Measurements from ENCODE around the gene LRMDA. TPM values are rescaled to one million over a fixed set of nuclear protein-coding genes. Genes with fewer than 3 reads are reported as not detected.

LRMDA gene
- total RNA-seq, 1 donor from 2014 or later = 29.9 TPM

DNA sequence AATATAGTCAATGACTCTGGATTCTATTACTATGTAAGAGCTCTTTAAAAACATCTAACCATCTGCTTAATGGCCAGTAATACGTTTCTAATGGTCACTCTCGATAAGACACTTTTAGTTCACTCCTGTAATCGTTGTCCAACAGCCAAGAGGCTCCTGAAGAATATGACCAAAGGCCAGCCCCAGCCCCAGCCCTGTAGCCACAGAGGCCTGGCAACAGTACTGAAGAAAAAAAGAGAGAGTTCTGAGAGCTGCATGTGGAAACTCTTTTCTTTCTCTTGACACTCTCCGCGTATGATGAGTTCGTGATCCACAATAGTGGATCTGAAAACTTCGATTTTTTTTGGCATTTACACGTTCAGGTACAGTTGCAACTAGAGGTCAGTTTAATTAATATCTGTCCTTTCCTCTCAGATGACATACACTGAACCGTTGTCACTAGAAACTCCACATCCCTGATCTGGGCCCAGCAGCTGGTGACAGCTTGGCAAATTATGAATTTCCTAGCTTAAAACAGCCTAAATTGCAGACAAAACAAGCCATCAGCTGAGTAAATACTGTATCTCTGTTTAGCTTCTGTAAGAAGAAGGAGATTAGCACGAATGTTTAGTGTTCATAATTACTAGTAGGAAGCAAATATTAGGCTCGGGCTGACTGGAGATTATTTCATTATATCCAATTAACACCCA lies 456.7 kb downstream of the LRMDA start:
- intact Hi-C loops (cut with DNase I) = no loop called here
- ATAC-seq (no peak), DNase-seq (no peak)

DNA sequence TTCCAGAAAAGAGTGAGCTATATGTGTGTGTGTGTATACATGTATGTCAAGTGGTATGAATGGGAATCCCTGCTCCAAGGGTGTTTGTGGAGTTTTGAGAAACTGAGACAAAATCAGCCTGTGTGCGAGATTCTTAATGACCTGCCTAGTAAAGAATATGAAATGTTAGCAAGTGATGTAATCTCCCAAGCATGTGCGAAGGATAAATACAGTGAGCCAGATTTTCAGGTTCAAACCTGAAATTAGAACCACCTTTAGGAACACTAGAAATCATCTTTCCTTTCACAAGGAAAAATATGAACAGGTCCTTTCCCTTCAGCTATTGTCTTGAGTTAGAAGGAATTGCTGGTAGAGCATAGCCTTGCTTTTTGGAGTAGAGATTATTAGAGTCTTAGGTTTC lies 457.6 kb downstream of the LRMDA start:
- intact Hi-C loops (cut with DNase I) = no loop called here

More for the DNA sequence above, 456.7 kb downstream of the LRMDA start:
- Histone ChIP-seq H3K9me3 (no peaks in the 10 kb centered on the region), H3K4me1 (no peaks in the 10 kb centered on the region), H3K27ac (no peak overlapping the region), H3K36me3 (no peaks in the 10 kb centered on the region), H3K4me3 (no peak overlapping the region), H3K27me3 (ENCODE audit: low read depth) (no peaks in the 10 kb centered on the region)
- TF ChIP-seq CTCF (IDR thresholded peaks at IDR 0.05) = no peak

GRCh38 chr10:75894761-75895160 lies 463.3 kb downstream of the LRMDA start:
- TF ChIP-seq CTCF (IDR thresholded peaks at IDR 0.05) = no peak
- no peaks in the 10 kb centered on the region for H3K27me3 ChIP-seq (ENCODE audit: low read depth)
- H3K4me3 ChIP-seq = no peak overlapping the region
- peaks cover 10% of the 10 kb centered on the region for H3K4me1 ChIP-seq
- no peaks in the 10 kb centered on the region for H3K9me3 ChIP-seq
- DNase-seq = no peak
- no peak overlapping the region for H3K27ac ChIP-seq
- H3K36me3 ChIP-seq = no peaks in the 10 kb centered on the region
- no peak for ATAC-seq
- intact Hi-C loops (cut with DNase I) = no loop called here

More for the DNA sequence above, 457.6 kb downstream of the LRMDA start:
- Histone ChIP-seq H3K9me3 (no peaks in the 10 kb centered on the region), H3K27ac (no peak overlapping the region), H3K4me1 (no peaks in the 10 kb centered on the region), H3K4me3 (no peak overlapping the region), H3K27me3 (ENCODE audit: low read depth) (no peaks in the 10 kb centered on the region), H3K36me3 (no peaks in the 10 kb centered on the region)
- no peak for TF ChIP-seq CTCF (IDR thresholded peaks at IDR 0.05)
- DNase-seq = no peak
- no peak for ATAC-seq

DNA sequence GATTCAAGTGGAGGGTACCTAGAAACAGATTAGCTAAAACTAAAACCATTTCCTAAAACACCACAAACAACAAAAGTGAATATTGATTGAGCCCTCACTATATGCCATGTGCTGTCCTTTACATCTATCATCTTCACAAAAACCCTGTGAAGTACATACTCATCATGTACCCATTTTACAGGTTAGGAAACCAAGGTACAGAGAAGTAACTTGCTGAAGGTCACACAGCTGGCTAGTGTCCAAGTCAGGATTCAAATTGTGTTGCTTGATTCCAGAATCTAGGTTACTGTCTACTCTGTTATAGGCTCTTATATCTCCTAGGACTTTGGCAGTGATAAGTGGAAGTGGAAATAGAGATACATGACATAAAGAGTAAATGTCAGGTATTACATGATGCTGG lies 463.8 kb downstream of the LRMDA start:
- H3K4me1 ChIP-seq = peaks cover 13% of the 10 kb centered on the region
- no peaks in the 10 kb centered on the region for H3K9me3 ChIP-seq
- intact Hi-C loops (cut with DNase I) = no loop called here
- TF ChIP-seq CTCF (IDR thresholded peaks at IDR 0.05) = no peak
- no peaks in the 10 kb centered on the region for H3K27me3 ChIP-seq (ENCODE audit: low read depth)
- DNase-seq = no peak
- no peak overlapping the region for H3K4me3 ChIP-seq
- no peak overlapping the region for H3K27ac ChIP-seq
- H3K36me3 ChIP-seq = no peaks in the 10 kb centered on the region
- no peak for ATAC-seq

GRCh38 chr10:75899816-75900390 lies 468.5 kb downstream of the LRMDA start:
- H3K27ac ChIP-seq = no peak overlapping the region

More at GRCh38 chr10:75899816-75900390, 468.5 kb downstream of the LRMDA start:
- Histone ChIP-seq H3K9me3 (no peaks in the 10 kb centered on the region), H3K36me3 (no peaks in the 10 kb centered on the region), H3K27me3 (ENCODE audit: low read depth) (no peaks in the 10 kb centered on the region), H3K4me1 (peaks cover 19% of the 10 kb centered on the region), H3K4me3 (no peak overlapping the region)
- DNase-seq (no peak), ATAC-seq (no peak)
- no peak for TF ChIP-seq CTCF (IDR thresholded peaks at IDR 0.05)
- intact Hi-C loops (cut with DNase I) = no loop called here
